ENCODE results near the gene CNOT8. TPM values are rescaled to one million over a fixed set of nuclear protein-coding genes. Genes with fewer than 3 reads are reported as not detected.

Gene CNOT8
- total RNA-seq, 1 donor from 2014 or later = 62.1 TPM

DNA sequence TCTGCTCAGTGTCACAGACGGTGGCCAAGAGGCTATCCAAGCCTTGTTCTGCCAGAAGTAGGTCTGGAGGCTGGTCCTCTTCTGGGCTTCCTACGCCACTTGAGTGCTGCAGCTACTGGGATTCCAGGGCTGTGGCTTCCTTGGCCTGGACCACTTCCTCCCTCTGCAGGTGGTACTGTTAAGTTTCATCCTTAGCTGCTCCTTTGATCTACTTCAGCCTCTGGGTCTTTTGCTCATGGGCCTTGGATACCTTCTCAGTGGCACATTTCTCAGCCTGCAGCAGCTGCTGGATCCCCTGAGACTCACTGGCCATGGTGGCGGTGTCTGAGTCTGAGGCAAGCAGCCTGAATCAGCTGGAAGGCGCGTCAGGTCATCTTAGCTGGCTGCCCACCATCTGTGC lies 10.3 kb downstream of the CNOT8 start:
- no peak for DNase-seq (ENCODE audit: extremely low spot score in 2 of 2)
- intact Hi-C loops (cut with DNase I) = no loop called here
- no peak overlapping the region for H3K27ac ChIP-seq
- peaks cover 0 to 53% of the 10 kb centered on the region in 2 donors for H3K36me3 ChIP-seq
- H3K9me3 ChIP-seq = no peaks in the 10 kb centered on the region
- H3K27me3 ChIP-seq = no peaks in the 10 kb centered on the region
- no peaks in the 10 kb centered on the region for H3K4me1 ChIP-seq
- H3K4me3 ChIP-seq = no peak overlapping the region
- no peak for TF ChIP-seq POLR2AphosphoS5 (IDR thresholded peaks at IDR 0.05; ENCODE audit: insufficient read depth in 1 of 2, low read depth in 1 of 2)
- TF ChIP-seq, protein P1, sequence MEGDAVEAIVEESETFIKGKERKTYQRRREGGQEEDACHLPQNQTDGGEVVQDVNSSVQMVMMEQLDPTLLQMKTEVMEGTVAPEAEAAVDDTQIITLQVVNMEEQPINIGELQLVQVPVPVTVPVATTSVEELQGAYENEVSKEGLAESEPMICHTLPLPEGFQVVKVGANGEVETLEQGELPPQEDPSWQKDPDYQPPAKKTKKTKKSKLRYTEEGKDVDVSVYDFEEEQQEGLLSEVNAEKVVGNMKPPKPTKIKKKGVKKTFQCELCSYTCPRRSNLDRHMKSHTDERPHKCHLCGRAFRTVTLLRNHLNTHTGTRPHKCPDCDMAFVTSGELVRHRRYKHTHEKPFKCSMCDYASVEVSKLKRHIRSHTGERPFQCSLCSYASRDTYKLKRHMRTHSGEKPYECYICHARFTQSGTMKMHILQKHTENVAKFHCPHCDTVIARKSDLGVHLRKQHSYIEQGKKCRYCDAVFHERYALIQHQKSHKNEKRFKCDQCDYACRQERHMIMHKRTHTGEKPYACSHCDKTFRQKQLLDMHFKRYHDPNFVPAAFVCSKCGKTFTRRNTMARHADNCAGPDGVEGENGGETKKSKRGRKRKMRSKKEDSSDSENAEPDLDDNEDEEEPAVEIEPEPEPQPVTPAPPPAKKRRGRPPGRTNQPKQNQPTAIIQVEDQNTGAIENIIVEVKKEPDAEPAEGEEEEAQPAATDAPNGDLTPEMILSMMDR (IDR thresholded peaks at IDR 0.05) = no peak
- TF ChIP-seq POLR2A (IDR thresholded peaks at IDR 0.05) = no peak

DNA sequence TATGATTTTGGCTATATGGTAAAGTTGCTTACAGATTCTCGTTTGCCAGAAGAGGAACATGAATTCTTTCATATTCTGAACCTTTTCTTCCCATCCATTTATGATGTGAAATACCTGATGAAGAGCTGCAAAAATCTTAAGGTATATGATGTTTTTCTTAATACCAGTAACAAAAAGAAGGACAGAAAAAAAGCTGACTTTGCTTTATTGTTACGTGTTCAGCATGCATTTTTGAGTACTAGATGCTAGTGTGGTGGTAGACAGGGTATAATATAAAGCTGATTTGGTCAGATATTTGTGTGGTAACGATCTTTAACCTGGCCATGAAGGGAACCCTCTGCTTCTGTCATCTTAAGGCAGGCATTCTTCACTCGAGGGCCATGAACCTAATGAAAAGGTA lies 13.3 kb downstream of the CNOT8 start:
- Histone ChIP-seq H3K4me3 (no peak overlapping the region), H3K27ac (no peak overlapping the region), H3K27me3 (no peaks in the 10 kb centered on the region), H3K4me1 (no peaks in the 10 kb centered on the region), H3K36me3 (peaks cover 7 to 62% of the 10 kb centered on the region in 2 donors), H3K9me3 (no peaks in the 10 kb centered on the region)
- no peak for TF ChIP-seq POLR2A (IDR thresholded peaks at IDR 0.05)
- TF ChIP-seq, protein P1 (IDR thresholded peaks at IDR 0.05) = no peak
- no peak for TF ChIP-seq POLR2AphosphoS5 (IDR thresholded peaks at IDR 0.05; ENCODE audit: insufficient read depth in 1 of 2, low read depth in 1 of 2)
- DNase-seq (ENCODE audit: extremely low spot score in 2 of 2) = no peak
- intact Hi-C loops (cut with DNase I) = no loop called here

DNA sequence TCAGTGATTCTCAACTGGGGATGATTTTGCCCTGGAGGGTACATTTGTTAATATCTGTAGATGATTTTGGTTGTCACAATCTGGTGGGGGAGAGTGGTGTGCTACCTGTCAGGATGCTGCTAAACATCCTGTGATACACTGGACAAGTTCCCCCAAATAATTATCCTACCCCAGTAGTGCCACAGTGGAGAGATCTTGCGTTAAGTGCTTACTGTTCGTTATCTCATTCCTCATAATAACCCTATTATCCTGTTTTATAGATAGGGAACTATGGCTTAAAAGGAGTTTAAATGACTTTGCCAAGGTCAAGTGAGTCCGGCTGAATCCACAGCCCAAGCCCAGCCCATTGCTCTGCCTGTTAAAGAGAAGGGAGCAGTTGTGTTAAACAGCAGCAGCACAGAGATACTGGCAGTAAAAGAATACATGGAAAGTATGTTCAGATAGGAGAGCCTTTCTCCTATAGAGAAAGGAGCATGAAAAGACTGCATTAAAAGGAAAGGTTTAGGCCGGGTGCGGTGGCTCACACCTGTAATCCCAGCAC lies 15.4 kb downstream of the CNOT8 start:
- no peak for TF ChIP-seq POLR2AphosphoS5 (IDR thresholded peaks at IDR 0.05; ENCODE audit: insufficient read depth in 1 of 2, low read depth in 1 of 2)
- TF ChIP-seq, protein P1 (IDR thresholded peaks at IDR 0.05) = no peak
- TF ChIP-seq POLR2A (IDR thresholded peaks at IDR 0.05) = no peak
- Histone ChIP-seq H3K36me3 (peaks cover 7 to 68% of the 10 kb centered on the region in 2 donors), H3K4me3 (no peak overlapping the region), H3K4me1 (no peaks in the 10 kb centered on the region), H3K27me3 (no peaks in the 10 kb centered on the region), H3K9me3 (peaks cover 8% of the 10 kb centered on the region), H3K27ac (no peak overlapping the region)
- intact Hi-C loops (cut with DNase I) = no loop called here
- DNase-seq (ENCODE audit: extremely low spot score in 2 of 2) = no peak

DNA sequence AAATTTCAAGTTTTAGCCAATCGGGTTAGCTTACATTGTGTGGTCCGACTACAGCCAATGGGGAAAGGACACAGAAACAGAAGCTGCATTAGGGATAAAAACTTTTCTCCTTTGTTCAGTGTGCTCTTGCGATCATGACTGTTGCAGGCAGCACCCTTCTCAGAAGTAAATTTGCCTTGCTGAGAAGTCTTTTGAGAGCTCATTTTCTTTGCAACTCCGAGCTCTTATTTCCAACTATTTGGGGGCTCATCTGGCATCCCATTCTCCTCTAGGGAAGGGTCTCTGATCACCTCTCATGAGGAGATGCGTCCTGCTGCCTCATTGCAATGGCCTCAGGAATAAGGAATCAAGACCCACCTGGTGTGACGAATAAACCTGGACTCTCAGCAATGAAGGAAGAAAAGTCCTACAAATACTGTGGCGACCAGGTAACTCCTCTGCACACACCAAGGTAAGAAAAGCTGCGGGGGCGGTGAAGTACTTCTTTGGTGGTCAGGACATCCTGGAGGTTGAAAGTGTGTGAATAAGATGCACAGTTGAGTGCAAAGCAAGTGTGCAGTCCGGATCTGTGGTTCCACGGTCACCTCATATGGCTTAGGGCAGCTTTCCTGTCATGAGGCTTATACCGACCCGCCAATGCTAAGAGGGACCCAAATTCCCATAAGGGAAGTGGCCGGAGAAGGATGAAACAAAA lies 20.4 kb downstream of the CNOT8 start:
- no peak overlapping the region for H3K27ac ChIP-seq
- peaks cover 7 to 35% of the 10 kb centered on the region in 2 donors for H3K36me3 ChIP-seq
- peaks cover 16% of the 10 kb centered on the region for H3K9me3 ChIP-seq
- DNase-seq (ENCODE audit: extremely low spot score in 2 of 2) = peak in 1 of 2 donors; percentile 72
- no peaks in the 10 kb centered on the region for H3K4me1 ChIP-seq
- intact Hi-C loops (cut with DNase I) = no loop called here
- H3K4me3 ChIP-seq = no peak overlapping the region
- no peaks in the 10 kb centered on the region for H3K27me3 ChIP-seq
- TF ChIP-seq POLR2A (IDR thresholded peaks at IDR 0.05) (no peak), POLR2AphosphoS5 (IDR thresholded peaks at IDR 0.05; ENCODE audit: insufficient read depth in 1 of 2, low read depth in 1 of 2) (no peak)
- TF ChIP-seq, protein P1 (IDR thresholded peaks at IDR 0.05) = no peak

DNA sequence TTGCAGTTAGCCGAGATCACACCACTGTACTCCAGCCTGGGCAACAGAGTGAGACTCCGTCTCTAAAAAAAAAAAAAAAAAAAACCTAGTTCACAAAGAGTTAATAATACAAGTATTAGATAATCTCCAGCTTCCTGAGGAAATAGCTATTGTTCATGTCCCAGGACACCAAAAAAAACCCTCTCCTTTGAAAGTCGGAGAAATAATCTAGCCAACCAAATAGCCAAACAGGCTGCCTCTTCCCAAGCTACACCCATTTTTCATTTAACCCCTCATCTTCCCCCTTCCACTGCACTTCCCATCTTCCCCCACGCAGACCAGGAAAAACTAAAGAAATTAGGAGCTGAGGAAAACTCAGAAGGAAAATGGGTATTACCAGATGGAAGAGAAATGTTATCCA lies 23.6 kb downstream of the CNOT8 start:
- Histone ChIP-seq H3K4me1 (no peaks in the 10 kb centered on the region), H3K36me3 (peaks cover 0 to 30% of the 10 kb centered on the region in 2 donors), H3K9me3 (peaks cover 32% of the 10 kb centered on the region), H3K4me3 (no peak overlapping the region), H3K27ac (no peak overlapping the region), H3K27me3 (no peaks in the 10 kb centered on the region)
- no peak for DNase-seq (ENCODE audit: extremely low spot score in 2 of 2)
- TF ChIP-seq, protein P1 (IDR thresholded peaks at IDR 0.05) = no peak
- TF ChIP-seq POLR2A (IDR thresholded peaks at IDR 0.05) (no peak), POLR2AphosphoS5 (IDR thresholded peaks at IDR 0.05; ENCODE audit: insufficient read depth in 1 of 2, low read depth in 1 of 2) (no peak)
- intact Hi-C loops (cut with DNase I) = no loop called here
